Brain microvascular endothelial cell (primary cell): ENCODE results near the gene PPP4R2.
"Not testable (repeated sequence)": the region's sequence is repeated elsewhere in the genome, so short reads cannot be mapped to it uniquely, and the experiment has no call there.

Source experiments
- DNase-seq: peaks from one replicate; pipeline ENCODE4 v3.0.0-alpha.2; 2020
- H3K27ac ChIP-seq: fragments of 250-450 bp; sonication (Bioruptor Pico); 2 replicates; pipeline ENCODE4 v1.5.1; 2020; ENCODE audit warnings: mild to moderate bottlenecking, moderate library complexity
- H3K27me3 ChIP-seq: fragments of 250-450 bp; sonication (Bioruptor Pico); replicated peaks from 2 replicates; pipeline ENCODE4 v1.5.1; 2020; ENCODE audit warnings: mild to moderate bottlenecking
- H3K36me3 ChIP-seq: fragments of 250-450 bp; sonication (Bioruptor Pico); replicated peaks from 2 replicates; pipeline ENCODE4 v1.5.1; 2020; ENCODE audit warnings: mild to moderate bottlenecking
- H3K4me3 ChIP-seq: 2 replicates; pipeline ENCODE4 v1.5.1; 2011; ENCODE audit warnings: low read depth, mild to moderate bottlenecking, control low read depth, low read length, moderate library complexity
- CTCF ChIP-seq: IDR thresholded peaks from 2 replicates; pipeline ENCODE4 v1.5.1; 2011; ENCODE audit warnings: low read depth, mild to moderate bottlenecking, moderate library complexity, low read length, control low read depth, inconsistent platforms; ENCODE audit errors: missing control alignments
- in situ Hi-C: cut with HindIII; loops from 2 replicates; pipeline ENCODE4 v1.10.0; 2017; ENCODE audit warnings: low sequenced_read_pairs, low pct_ligation_motif_present

PPP4R2 gene

GRCh38 chr3:73056014-73056844, 59.6 kb downstream of the PPP4R2 start:
- DNase-seq: no peak
- H3K4me3 ChIP-seq: no peak overlapping the region
- peak; percentile 37 for TF ChIP-seq CTCF
- no peaks in the 10 kb centered on the region for H3K36me3 ChIP-seq
- no peaks in the 10 kb centered on the region for H3K27me3 ChIP-seq
- H3K27ac ChIP-seq: peak overlapping the region; percentile 43
- in situ Hi-C loops: no loop called here

GRCh38 chr3:73056845-73057150, 60.2 kb downstream of the PPP4R2 start:
- H3K27me3 ChIP-seq: no peaks in the 10 kb centered on the region
- H3K36me3 ChIP-seq: no peaks in the 10 kb centered on the region
- no peak overlapping the region for H3K4me3 ChIP-seq
- DNase-seq: no peak
- in situ Hi-C loops: no loop called here
- TF ChIP-seq CTCF: no peak
- no peak overlapping the region for H3K27ac ChIP-seq

GRCh38 chr3:73060302-73060723, 63.7 kb downstream of the PPP4R2 start:
- DNase-seq: no peak
- H3K4me3 ChIP-seq: no peak overlapping the region
- TF ChIP-seq CTCF: no peak
- in situ Hi-C loops: no loop called here
- no peaks in the 10 kb centered on the region for H3K27me3 ChIP-seq
- peaks cover 16% of the 10 kb centered on the region for H3K36me3 ChIP-seq
- H3K27ac ChIP-seq: no peak overlapping the region

- no peak within 1 kb of the TSS for H3K4me3 ChIP-seq
These were observed 64.8 kb downstream of the PPP4R2 start, which contains the start of gene EBLN2 for GRCh38 chr3:73061416-73061815. EBLN2 (plus strand) TSS chr3:73061659; CDS start chr3:73062082, 423 bp downstream.

GRCh38 chr3:73066243-73066642, 69.6 kb downstream of the PPP4R2 start:
- peaks cover 17% of the 10 kb centered on the region for H3K36me3 ChIP-seq
- H3K27ac ChIP-seq, DNase-seq, H3K27me3 ChIP-seq, H3K4me3 ChIP-seq, in situ Hi-C loops: not testable (repeated sequence)

More at GRCh38 chr3:73061416-73061815, 64.8 kb downstream of the PPP4R2 start, which contains the start of gene EBLN2:
- Histone ChIP-seq H3K27me3 (no peaks in the 10 kb centered on the region), H3K36me3 (peaks cover 16% of the 10 kb centered on the region), H3K27ac (no peak within 1 kb of the TSS)
- in situ Hi-C loops: no loop called here
- DNase-seq: no peak
- TF ChIP-seq CTCF: no peak

- no peak for DNase-seq
- in situ Hi-C loops: no loop called here
- TF ChIP-seq CTCF: no peak
- Histone ChIP-seq H3K4me3 (no peak overlapping the region), H3K27me3 (no peaks in the 10 kb centered on the region), H3K27ac (no peak overlapping the region), H3K36me3 (peaks cover 5% of the 10 kb centered on the region)
These were observed 71.8 kb downstream of the PPP4R2 start for GRCh38 chr3:73068419-73068818.
